Measurements from ENCODE around the gene PRDM8.

The PRDM8 gene

DNA sequence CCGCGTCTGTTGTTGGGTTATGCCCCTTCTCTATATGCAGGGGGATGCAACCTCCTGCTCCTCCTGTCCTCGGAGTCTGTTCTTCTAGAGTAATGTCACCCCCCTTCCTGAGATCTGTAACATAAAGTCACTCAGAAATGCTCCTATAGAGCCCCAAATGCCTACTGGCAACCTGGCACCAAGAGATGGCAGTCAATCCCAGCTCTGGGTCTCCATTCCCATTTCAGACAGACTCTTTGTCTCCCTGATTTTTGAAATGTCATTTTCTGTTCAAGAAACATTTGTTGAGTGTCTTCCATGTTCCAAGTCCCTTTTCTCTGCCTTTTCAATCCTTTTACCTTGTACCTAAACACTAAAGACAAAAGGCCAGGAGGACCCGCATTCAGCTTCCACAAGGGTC, 9.6 kb upstream of the PRDM8 start:
- no peak overlapping the region for H3K4me3 ChIP-seq (ENCODE audit: insufficient read depth, low read length, poor library complexity, severe bottlenecking)
- no peaks in the 10 kb centered on the region for H3K79me2 ChIP-seq (ENCODE audit: insufficient read depth, low read length)
- no peak overlapping the region for H3K27ac ChIP-seq (ENCODE audit: low read depth, low read length)
- H4K20me1 ChIP-seq (ENCODE audit: low read depth, low read length) = no peaks in the 10 kb centered on the region
- H3K36me3 ChIP-seq (ENCODE audit: low read length) = no peaks in the 10 kb centered on the region
- no peaks in the 10 kb centered on the region for H3F3A ChIP-seq (ENCODE audit: insufficient read depth)
- H3K9me3 ChIP-seq (ENCODE audit: insufficient read depth, low read length) = no peaks in the 10 kb centered on the region
- H3K4me2 ChIP-seq (ENCODE audit: low read depth, low read length, poor library complexity, severe bottlenecking) = no peak overlapping the region
- H2AFZ ChIP-seq (ENCODE audit: low read depth, low read length, severe bottlenecking) = no peak overlapping the region
- TF ChIP-seq, protein P1, sequence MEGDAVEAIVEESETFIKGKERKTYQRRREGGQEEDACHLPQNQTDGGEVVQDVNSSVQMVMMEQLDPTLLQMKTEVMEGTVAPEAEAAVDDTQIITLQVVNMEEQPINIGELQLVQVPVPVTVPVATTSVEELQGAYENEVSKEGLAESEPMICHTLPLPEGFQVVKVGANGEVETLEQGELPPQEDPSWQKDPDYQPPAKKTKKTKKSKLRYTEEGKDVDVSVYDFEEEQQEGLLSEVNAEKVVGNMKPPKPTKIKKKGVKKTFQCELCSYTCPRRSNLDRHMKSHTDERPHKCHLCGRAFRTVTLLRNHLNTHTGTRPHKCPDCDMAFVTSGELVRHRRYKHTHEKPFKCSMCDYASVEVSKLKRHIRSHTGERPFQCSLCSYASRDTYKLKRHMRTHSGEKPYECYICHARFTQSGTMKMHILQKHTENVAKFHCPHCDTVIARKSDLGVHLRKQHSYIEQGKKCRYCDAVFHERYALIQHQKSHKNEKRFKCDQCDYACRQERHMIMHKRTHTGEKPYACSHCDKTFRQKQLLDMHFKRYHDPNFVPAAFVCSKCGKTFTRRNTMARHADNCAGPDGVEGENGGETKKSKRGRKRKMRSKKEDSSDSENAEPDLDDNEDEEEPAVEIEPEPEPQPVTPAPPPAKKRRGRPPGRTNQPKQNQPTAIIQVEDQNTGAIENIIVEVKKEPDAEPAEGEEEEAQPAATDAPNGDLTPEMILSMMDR (IDR thresholded peaks at IDR 0.05; ENCODE audit: insufficient read depth, low read length, poor library complexity, severe bottlenecking) = no peak
- TF ChIP-seq EZH2phosphoT487 (conservative IDR thresholded peaks at IDR 0.05; ENCODE audit: low read length) = no peak
- no peaks in the 10 kb centered on the region for H3K9me2 ChIP-seq (replicated peaks; ENCODE audit: insufficient read depth, low read length)
- H3K27me3 ChIP-seq (ENCODE audit: low read length) = no peaks in the 10 kb centered on the region
- no peak overlapping the region for H3K9ac ChIP-seq (ENCODE audit: low read length)

DNA sequence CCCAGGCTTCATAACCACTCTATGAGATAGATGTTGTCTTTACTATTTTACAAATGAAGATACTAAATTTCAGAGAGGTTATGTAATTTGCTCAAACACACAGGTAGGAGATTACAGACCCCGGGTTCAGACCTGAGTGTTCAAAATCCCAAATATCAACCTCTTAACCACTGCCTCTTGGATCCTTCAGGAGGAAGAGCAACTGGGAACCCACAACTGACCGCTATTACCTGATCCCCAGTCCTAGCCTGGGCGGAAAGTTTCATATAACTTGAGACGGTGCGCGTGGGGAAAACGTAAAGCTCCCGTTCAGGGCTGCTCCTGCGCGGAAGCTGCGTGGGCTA, 8.9 kb upstream of the PRDM8 start:
- no peaks in the 10 kb centered on the region for H3K27me3 ChIP-seq (ENCODE audit: low read length)
- H3K36me3 ChIP-seq (ENCODE audit: low read length) = no peaks in the 10 kb centered on the region
- no peak overlapping the region for H3K4me2 ChIP-seq (ENCODE audit: low read depth, low read length, poor library complexity, severe bottlenecking)
- no peaks in the 10 kb centered on the region for H3K9me3 ChIP-seq (ENCODE audit: insufficient read depth, low read length)
- H2AFZ ChIP-seq (ENCODE audit: low read depth, low read length, severe bottlenecking) = no peak overlapping the region
- H4K20me1 ChIP-seq (ENCODE audit: low read depth, low read length) = no peaks in the 10 kb centered on the region
- no peak overlapping the region for H3K4me3 ChIP-seq (ENCODE audit: insufficient read depth, low read length, poor library complexity, severe bottlenecking)
- no peak overlapping the region for H3K27ac ChIP-seq (ENCODE audit: low read depth, low read length)
- no peak for TF ChIP-seq EZH2phosphoT487 (conservative IDR thresholded peaks at IDR 0.05; ENCODE audit: low read length)
- TF ChIP-seq, protein P1 (IDR thresholded peaks at IDR 0.05; ENCODE audit: insufficient read depth, low read length, poor library complexity, severe bottlenecking) = no peak
- H3K9me2 ChIP-seq (replicated peaks; ENCODE audit: insufficient read depth, low read length) = no peaks in the 10 kb centered on the region
- H3F3A ChIP-seq (ENCODE audit: insufficient read depth) = no peaks in the 10 kb centered on the region
- H3K79me2 ChIP-seq (ENCODE audit: insufficient read depth, low read length) = no peaks in the 10 kb centered on the region
- no peak overlapping the region for H3K9ac ChIP-seq (ENCODE audit: low read length)

DNA sequence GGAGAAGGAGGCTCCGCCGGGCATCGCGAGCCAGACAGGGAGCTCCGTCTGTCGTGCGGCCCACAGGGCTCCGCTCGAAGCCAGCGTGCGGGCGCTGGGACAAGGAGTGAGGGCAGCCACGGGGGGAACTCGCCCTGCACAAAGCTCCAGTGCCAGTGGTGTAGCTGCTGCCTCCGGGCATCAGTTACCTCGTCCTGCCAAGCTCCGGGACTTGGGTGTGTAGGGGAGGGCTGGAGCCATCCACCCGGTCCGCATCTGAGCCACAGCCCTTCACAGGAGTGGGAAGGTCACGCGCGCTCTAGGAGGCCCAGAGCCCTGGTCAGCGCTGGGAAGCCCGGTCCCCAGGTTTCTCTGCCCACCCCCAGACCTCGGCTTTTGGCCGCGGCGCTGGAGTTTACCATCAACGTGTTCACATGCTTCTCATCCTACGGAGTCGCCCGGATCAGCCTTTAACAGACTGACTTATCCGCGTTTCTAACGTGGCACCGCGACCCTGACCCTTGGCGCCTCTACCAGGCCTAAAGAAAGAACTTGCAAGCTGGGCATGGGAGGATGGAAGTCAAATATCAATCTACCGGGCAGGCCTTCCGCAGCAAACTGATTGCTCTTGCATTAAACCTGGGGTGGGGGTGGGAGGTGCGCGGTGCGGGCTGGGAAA, 8.4 kb upstream of the PRDM8 start:
- Histone ChIP-seq H3K27ac (ENCODE audit: low read depth, low read length) (no peak overlapping the region), H3K27me3 (ENCODE audit: low read length) (no peaks in the 10 kb centered on the region), H3K9ac (ENCODE audit: low read length) (no peak overlapping the region), H3K36me3 (ENCODE audit: low read length) (no peaks in the 10 kb centered on the region), H3K9me3 (ENCODE audit: insufficient read depth, low read length) (no peaks in the 10 kb centered on the region), H3K9me2 (replicated peaks; ENCODE audit: insufficient read depth, low read length) (no peaks in the 10 kb centered on the region), H3K79me2 (ENCODE audit: insufficient read depth, low read length) (no peaks in the 10 kb centered on the region), H4K20me1 (ENCODE audit: low read depth, low read length) (no peaks in the 10 kb centered on the region), H3F3A (ENCODE audit: insufficient read depth) (no peaks in the 10 kb centered on the region), H3K4me2 (ENCODE audit: low read depth, low read length, poor library complexity, severe bottlenecking) (no peak overlapping the region), H3K4me3 (ENCODE audit: insufficient read depth, low read length, poor library complexity, severe bottlenecking) (no peak overlapping the region), H2AFZ (ENCODE audit: low read depth, low read length, severe bottlenecking) (no peak overlapping the region)
- TF ChIP-seq, protein P1 (IDR thresholded peaks at IDR 0.05; ENCODE audit: insufficient read depth, low read length, poor library complexity, severe bottlenecking) = no peak
- no peak for TF ChIP-seq EZH2phosphoT487 (conservative IDR thresholded peaks at IDR 0.05; ENCODE audit: low read length)
